PC-3 (cell line): Measurements from ENCODE around the gene SUGP1. TPM values are rescaled to one million over a fixed set of nuclear protein-coding genes. Genes with fewer than 3 reads are reported as not detected.

Experiments used
- ATAC-seq: fragments of 200-7000 bp; cut with Tn5 transposase; 2 replicates; pipeline ENCODE4 v1.9.1; 2020; ENCODE audit warnings: mild to moderate bottlenecking, moderate library complexity
- BruUV-seq: library from RNA; stranded (reverse); fragments of 400-500 nt; replicated peaks from 2 replicates; lab custom pipeline; 2021; lab: Mats Ljungman, UMichigan
- CTCF ChIA-PET: fragments of 300-600 bp; sonication (Branson Sonifier 250); formaldehyde crosslinking; loops from one replicate; lab custom pipeline; 2022; ENCODE audit warnings: antibody characterized with exemption; lab: Charles Lee
- POLR2A ChIA-PET: fragments of 300-600 bp; sonication (Branson Sonifier 250); formaldehyde crosslinking; loops from one replicate; lab custom pipeline; 2022; ENCODE audit warnings: antibody characterized with exemption; ENCODE audit not compliant: unreplicated experiment; lab: Charles Lee
- DNase-seq: peaks from one replicate; pipeline ENCODE4 v3.0.0-alpha.2; 2015
- H2AFZ ChIP-seq: fragments of 300-600 bp; sonication (generic); 2 replicates; pipeline ENCODE4 v1.6.0; 2016; ENCODE audit warnings: antibody characterized with exemption, low read length
- H3F3A ChIP-seq: fragments of 300-600 bp; sonication (generic); one replicate; pipeline ENCODE4 v1.6.0; 2017; ENCODE audit warnings: antibody characterized with exemption, low read length, control low read depth, mild to moderate bottlenecking; ENCODE audit not compliant: unreplicated experiment
- H3K27ac ChIP-seq: fragments of 300-600 bp; sonication (generic); 2 replicates; pipeline ENCODE4 v1.5.1; 2016; ENCODE audit warnings: mild to moderate bottlenecking, low read length
- H3K27me3 ChIP-seq: fragments of 300-600 bp; sonication (generic); 2 replicates; pipeline ENCODE4 v1.6.1; 2016; ENCODE audit warnings: low read length, mixed read lengths
- H3K36me3 ChIP-seq: fragments of 300-600 bp; sonication (generic); 2 replicates; pipeline ENCODE4 v1.6.1; 2016; ENCODE audit warnings: low read depth, mixed run types, low read length, mixed read lengths
- H3K4me1 ChIP-seq: fragments of 300-600 bp; sonication (generic); 2 replicates; pipeline ENCODE4 v1.5.1; 2016; ENCODE audit warnings: low read length; ENCODE audit not compliant: insufficient read depth
- H3K4me2 ChIP-seq: fragments of 300-600 bp; sonication (generic); 2 replicates; pipeline ENCODE4 v1.6.0; 2016; ENCODE audit warnings: low read length
- H3K4me3 ChIP-seq: fragments of 300-600 bp; sonication (generic); 2 replicates; pipeline ENCODE4 v1.5.1; 2016; ENCODE audit warnings: mild to moderate bottlenecking, low read length, mixed read lengths
- H3K79me2 ChIP-seq: fragments of 300-600 bp; sonication (generic); 2 replicates; pipeline ENCODE4 v1.6.1; 2017; ENCODE audit warnings: low read length, mixed read lengths
- H3K9ac ChIP-seq: fragments of 300-600 bp; sonication (generic); 2 replicates; pipeline ENCODE4 v1.6.0; 2016; ENCODE audit warnings: mild to moderate bottlenecking, low read length
- H3K9me2 ChIP-seq: fragments of 300-600 bp; sonication (generic); replicated peaks from 2 replicates; pipeline ENCODE4 v1.6.1; 2016; ENCODE audit warnings: mixed run types, low read length, mixed read lengths
- H3K9me3 ChIP-seq: fragments of 300-600 bp; sonication (generic); 2 replicates; pipeline ENCODE4 v1.6.1; 2016; ENCODE audit warnings: low read length, mixed read lengths
- H4K20me1 ChIP-seq: fragments of 300-600 bp; sonication (generic); 2 replicates; pipeline ENCODE4 v1.6.1; 2016; ENCODE audit warnings: low read length, mixed read lengths
- EZH2 ChIP-seq: fragments of 300-600 bp; sonication (generic); IDR thresholded peaks from one replicate; pipeline ENCODE4 v1.6.1; 2017; ENCODE audit warnings: antibody characterized with exemption, mild to moderate bottlenecking, low read length; ENCODE audit not compliant: unreplicated experiment
- EZH2phosphoT487 ChIP-seq: fragments of 300-600 bp; sonication (generic); IDR thresholded peaks from 2 replicates; pipeline ENCODE4 v1.6.1; 2018; ENCODE audit warnings: mild to moderate bottlenecking, antibody characterized with exemption, low read length, borderline replicate concordance
- intact Hi-C: fragments of 100-400 bp; cut with micrococcal nuclease; formaldehyde crosslinking; loops from 2 replicates; pipeline ENCODE4 v1.9.0; 2023
- total RNA-seq: library from RNA; depleted of rRNA; stranded (reverse); fragments of >200 nt; gene quantifications from 2 replicates; pipeline ENCODE4 v1.2.3, GENCODE V29; 2014
- TF ChIP-seq, protein P1 (sequence below): fragments of 300-600 bp; sonication (generic); conservative IDR thresholded peaks from 2 replicates; pipeline ENCODE4 v1.5.1; 2017; ENCODE audit warnings: antibody characterized with exemption, low read depth, mild to moderate bottlenecking, low read length

Gene SUGP1
- total RNA-seq, 1 experiment from 2014 or later = 42.1 TPM

DNA sequence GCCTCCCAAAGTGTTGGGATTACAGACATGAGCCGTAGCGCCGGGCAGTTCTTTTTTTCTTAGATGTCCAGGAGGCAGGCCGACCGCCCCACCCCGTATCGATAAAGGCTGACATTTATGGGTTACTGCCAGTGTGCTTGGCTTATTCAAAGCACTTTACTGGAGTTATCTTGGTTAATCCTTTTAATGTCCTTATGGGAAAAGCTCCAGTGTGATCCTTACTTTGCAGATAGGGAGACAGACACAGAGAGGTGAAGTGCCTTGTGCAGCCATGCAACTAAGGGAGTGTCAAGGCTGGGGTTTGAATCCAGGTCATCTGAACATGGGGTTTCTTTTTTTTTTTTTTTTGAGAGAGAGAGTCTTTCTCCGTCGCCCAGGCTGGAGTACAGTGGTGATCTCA, 89.3 kb downstream of the SUGP1 start:
- DNase-seq (no peak), ATAC-seq (no peak)
- Histone ChIP-seq H4K20me1 (no peaks in the 10 kb centered on the region), H2AFZ (no peak overlapping the region), H3K27ac (no peak overlapping the region), H3K9me3 (peaks cover 8% of the 10 kb centered on the region), H3K9ac (no peak overlapping the region), H3K27me3 (no peaks in the 10 kb centered on the region), H3K36me3 (no peaks in the 10 kb centered on the region), H3K4me1 (no peaks in the 10 kb centered on the region), H3K4me2 (no peak overlapping the region), H3K4me3 (no peak overlapping the region), H3K9me2 (no peaks in the 10 kb centered on the region), H3F3A (no peaks in the 10 kb centered on the region), H3K79me2 (no peaks in the 10 kb centered on the region)
- ChIA-PET POLR2A (no interaction called here), CTCF (no interaction called here)
- no TSS peak for BruUV-seq
- TF ChIP-seq, protein P1, sequence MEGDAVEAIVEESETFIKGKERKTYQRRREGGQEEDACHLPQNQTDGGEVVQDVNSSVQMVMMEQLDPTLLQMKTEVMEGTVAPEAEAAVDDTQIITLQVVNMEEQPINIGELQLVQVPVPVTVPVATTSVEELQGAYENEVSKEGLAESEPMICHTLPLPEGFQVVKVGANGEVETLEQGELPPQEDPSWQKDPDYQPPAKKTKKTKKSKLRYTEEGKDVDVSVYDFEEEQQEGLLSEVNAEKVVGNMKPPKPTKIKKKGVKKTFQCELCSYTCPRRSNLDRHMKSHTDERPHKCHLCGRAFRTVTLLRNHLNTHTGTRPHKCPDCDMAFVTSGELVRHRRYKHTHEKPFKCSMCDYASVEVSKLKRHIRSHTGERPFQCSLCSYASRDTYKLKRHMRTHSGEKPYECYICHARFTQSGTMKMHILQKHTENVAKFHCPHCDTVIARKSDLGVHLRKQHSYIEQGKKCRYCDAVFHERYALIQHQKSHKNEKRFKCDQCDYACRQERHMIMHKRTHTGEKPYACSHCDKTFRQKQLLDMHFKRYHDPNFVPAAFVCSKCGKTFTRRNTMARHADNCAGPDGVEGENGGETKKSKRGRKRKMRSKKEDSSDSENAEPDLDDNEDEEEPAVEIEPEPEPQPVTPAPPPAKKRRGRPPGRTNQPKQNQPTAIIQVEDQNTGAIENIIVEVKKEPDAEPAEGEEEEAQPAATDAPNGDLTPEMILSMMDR = no peak
- TF ChIP-seq EZH2 (no peak), EZH2phosphoT487 (no peak)
- intact Hi-C loops = no loop called here

DNA sequence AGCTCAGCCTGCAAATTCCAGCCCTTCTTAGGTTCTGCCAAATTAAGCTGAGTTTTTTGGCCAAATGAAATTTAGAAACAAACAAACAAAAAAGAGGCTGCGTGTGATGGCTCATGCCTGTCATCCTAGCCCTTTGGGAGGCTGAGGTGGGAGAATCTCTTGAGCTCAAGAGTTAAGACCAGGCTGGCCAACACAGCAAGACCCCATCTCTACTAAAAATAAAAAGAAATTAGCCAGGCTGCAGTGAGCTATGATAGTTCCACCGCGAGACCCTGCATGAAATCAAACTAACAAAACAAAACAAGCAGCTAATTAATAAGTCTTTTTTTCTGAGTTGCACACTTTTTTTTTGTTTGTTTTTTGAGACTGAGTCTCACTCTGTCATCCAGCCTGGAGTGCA, 90.6 kb downstream of the SUGP1 start:
- Histone ChIP-seq H3K9me2 (no peaks in the 10 kb centered on the region), H3K4me3 (no peak overlapping the region), H3K9me3 (peaks cover 4% of the 10 kb centered on the region), H3K79me2 (no peaks in the 10 kb centered on the region), H3K27ac (no peak overlapping the region), H3K9ac (no peak overlapping the region), H3F3A (no peaks in the 10 kb centered on the region), H4K20me1 (no peaks in the 10 kb centered on the region), H2AFZ (no peak overlapping the region), H3K27me3 (0 out of 2 replicates have a peak, but pooled peaks cover 2% of the 10 kb centered on the region), H3K4me1 (no peaks in the 10 kb centered on the region; the same call in 1 of the 2 replicates), H3K4me2 (no peak overlapping the region), H3K36me3 (no peaks in the 10 kb centered on the region)
- no TSS peak for BruUV-seq
- no peak for DNase-seq
- TF ChIP-seq EZH2 (no peak), EZH2phosphoT487 (no peak)
- TF ChIP-seq, protein P1 = no peak
- no peak for ATAC-seq
- POLR2A ChIA-PET = no interaction called here
- CTCF ChIA-PET = no interaction called here
- intact Hi-C loops = no loop called here

DNA sequence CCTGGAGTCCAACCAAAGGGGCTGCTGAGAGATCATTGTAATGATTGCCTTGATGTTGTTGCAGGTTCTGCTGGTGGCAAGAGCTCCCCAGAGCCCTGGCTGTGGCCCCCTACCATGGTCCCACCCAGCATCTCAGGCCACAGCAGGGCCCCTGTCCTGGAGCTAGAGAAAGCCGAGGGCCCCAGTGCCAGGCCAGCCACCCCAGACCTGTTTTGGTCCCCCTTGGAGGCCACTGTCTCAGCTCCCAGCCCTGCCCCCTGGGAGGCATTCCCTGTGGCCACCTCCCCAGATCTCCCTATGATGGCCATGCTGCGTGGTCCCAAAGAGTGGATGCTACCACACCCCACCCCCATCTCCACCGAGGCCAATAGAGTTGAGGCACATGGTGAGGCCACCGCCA, 93.1 kb downstream of the SUGP1 start:
- intact Hi-C loops = no loop called here
- Histone ChIP-seq H3K9me2 (no peaks in the 10 kb centered on the region), H3K4me3 (no peak overlapping the region), H3K79me2 (no peaks in the 10 kb centered on the region), H2AFZ (no peak overlapping the region), H3K4me2 (no peak overlapping the region), H3K27ac (no peak overlapping the region), H4K20me1 (no peaks in the 10 kb centered on the region), H3K36me3 (no peaks in the 10 kb centered on the region), H3K27me3 (0 out of 2 replicates have a peak, but pooled peaks cover 4% of the 10 kb centered on the region), H3F3A (no peaks in the 10 kb centered on the region), H3K9me3 (no peaks in the 10 kb centered on the region), H3K9ac (no peak overlapping the region), H3K4me1 (no peaks in the 10 kb centered on the region; the same call in 1 of the 2 replicates)
- no TSS peak for BruUV-seq
- TF ChIP-seq EZH2 (no peak), EZH2phosphoT487 (no peak)
- TF ChIP-seq, protein P1 = no peak
- DNase-seq (no peak), ATAC-seq (no peak)
- CTCF ChIA-PET = no interaction called here
- POLR2A ChIA-PET = no interaction called here
